ENCODE measurements around the gene SIM2. TPM values are rescaled to one million over a fixed set of nuclear protein-coding genes. Genes with fewer than 3 reads are reported as not detected.

Gene SIM2
- polyA plus RNA-seq, 4 donors: 0.04 to 0.28 TPM; not detected in 2

DNA sequence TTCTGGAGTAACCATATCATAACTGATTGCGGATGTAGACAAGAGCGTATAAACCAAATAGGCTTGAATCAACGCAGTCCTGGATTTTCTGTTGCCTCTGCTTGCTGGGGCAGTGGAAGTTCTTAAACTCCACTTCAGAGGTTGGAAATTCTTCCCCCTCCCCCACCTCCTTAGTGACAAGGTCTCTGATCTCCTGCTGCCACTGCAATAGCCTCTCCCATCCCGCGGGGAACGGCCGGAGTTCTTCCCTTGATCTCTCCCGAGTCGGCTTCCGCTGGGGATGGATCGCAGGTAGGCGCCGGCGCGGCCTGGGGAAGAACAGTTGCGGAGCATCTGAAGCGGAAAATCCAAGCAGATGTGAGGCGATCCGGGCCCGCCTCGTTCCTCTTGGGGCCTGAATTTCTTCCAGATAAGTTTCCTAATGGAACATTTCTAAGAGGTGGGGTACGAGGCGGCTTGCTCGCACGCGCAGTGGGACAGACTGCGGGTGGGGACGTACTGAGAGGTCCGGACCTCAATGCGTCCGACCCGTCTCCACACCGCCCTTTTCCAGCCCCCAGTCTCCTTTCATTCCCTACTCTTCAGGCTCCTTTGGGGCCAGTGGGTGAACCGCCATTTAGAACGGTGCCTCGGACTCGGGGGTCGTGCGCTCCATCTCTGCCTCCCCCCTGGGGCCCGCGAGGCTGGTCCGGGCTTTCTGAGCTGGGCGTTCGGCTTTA is 3.1 kb upstream of the SIM2 start:
- no peak for FAIRE-seq
- no peak overlapping the region for H3K4me3 ChIP-seq (ENCODE audit: low read depth in 1 of 3, low read length in 3 of 3)
- H3K36me3 ChIP-seq (ENCODE audit: control insufficient read depth in 3 of 3, insufficient read depth in 2 of 3, low read depth in 1 of 3, low read length in 3 of 3): no peaks in the 10 kb centered on the region
- no peak overlapping the region for H3K27ac ChIP-seq (ENCODE audit: low read depth in 1 of 3, low read length in 2 of 3)
- peak in 1 of 2 donors; percentile 7 for DNase-seq
- H3K27me3 ChIP-seq (ENCODE audit: control insufficient read depth in 3 of 3, insufficient read depth in 3 of 3, low read length in 3 of 3): peaks cover 22 to 91% (median 76%) of the 10 kb centered on the region in 3 donors
- 9 to 16% (median 15%) methylated on average over 42 to 44 of the region's 44 CpGs for WGBS, 3 donors
- H3K4me1 ChIP-seq (ENCODE audit: control insufficient read depth in 3 of 3, insufficient read depth in 2 of 3, low read depth in 1 of 3, low read length in 2 of 3): peaks cover 1 to 4% (median 2%) of the 10 kb centered on the region in 3 donors
- peaks cover 0 to 3% of the 10 kb centered on the region in 2 donors for H3K9me3 ChIP-seq (ENCODE audit: control insufficient read depth in 2 of 2, insufficient read depth in 1 of 2, low read depth in 1 of 2, low read length in 1 of 2)

DNA sequence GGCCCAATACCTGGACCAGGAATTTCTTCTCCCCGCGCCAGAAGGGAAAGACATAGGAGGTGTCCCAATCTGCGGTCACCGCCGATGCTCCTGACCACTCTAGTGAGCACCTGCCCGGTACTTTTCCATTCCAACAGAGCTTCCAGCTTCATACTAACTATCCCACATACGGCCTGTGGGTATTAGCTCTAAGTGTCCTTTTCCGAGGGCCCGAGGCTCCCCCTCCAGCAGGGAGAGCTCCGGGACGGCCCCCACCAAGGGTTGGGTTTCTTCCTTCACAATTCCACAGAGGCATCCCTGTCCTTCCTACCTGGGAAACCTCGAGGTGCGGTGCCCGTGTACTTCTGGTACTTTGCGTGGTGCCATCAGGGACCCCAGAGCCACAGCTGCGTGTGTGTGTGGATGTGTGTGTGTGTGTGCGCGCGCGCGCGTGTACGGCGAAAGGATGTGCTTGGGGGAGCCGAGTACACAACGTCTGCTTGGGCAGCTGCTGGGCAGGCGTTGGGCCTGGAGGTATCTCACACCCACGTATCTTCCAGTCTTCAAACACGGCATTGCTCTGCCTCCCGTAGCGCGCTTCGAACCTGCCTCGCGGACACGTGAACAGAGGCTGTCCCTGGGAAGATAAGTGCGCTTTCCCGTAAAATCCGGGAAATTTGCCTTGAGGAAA is 2.4 kb upstream of the SIM2 start:
- no peak for FAIRE-seq
- WGBS, 3 donors: 9 to 16% (median 11%) methylated on average over 39 of the region's 39 CpGs

DNA sequence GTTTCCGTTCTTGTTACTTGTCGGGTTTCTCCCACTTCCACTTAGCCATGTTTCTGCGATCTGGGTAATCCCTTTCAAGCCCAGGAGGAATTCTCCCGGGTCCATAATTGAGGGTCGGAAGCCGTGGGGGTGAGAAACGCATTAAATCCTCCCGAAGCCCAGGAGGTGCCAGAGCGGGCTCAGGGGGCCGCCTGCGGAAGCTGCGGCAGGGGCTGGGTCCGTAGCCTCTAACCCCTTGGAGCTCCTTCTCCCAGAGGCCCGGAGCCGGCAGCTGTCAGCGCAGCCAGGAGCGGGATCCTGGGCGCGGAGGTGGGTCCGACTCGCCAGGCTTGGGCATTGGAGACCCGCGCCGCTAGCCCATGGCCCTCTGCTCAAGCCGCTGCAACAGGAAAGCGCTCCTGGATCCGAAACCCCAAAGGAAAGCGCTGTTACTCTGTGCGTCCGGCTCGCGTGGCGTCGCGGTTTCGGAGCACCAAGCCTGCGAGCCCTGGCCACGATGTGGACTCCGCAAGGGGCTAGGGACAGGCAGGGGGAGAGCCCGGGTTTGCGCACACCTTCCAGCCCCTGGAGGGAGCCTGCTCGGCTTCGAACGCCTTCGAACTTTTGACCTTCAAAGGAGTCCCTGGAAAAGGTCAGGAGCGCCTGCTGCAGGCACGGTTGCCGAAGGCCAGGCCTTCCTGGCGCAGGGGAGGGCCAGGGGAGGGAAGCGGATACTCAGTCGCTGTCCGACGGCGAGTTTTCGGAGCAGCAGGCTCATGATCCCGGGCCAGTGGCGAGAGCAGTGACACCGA is 1.7 kb upstream of the SIM2 start:
- Histone ChIP-seq H3K27me3 (ENCODE audit: control insufficient read depth in 3 of 3, insufficient read depth in 3 of 3, low read length in 3 of 3) (peaks cover 28 to 91% (median 81%) of the 10 kb centered on the region in 3 donors), H3K4me3 (ENCODE audit: low read depth in 1 of 3, low read length in 3 of 3) (no peak overlapping the region), H3K4me1 (ENCODE audit: control insufficient read depth in 3 of 3, insufficient read depth in 2 of 3, low read depth in 1 of 3, low read length in 2 of 3) (peaks cover 4 to 5% (median 4%) of the 10 kb centered on the region in 3 donors), H3K27ac (ENCODE audit: low read depth in 1 of 3, low read length in 2 of 3) (no peak overlapping the region), H3K9me3 (ENCODE audit: control insufficient read depth in 2 of 2, insufficient read depth in 1 of 2, low read depth in 1 of 2, low read length in 1 of 2) (peaks cover 0 to 3% of the 10 kb centered on the region in 2 donors), H3K36me3 (ENCODE audit: control insufficient read depth in 3 of 3, insufficient read depth in 2 of 3, low read depth in 1 of 3, low read length in 3 of 3) (no peaks in the 10 kb centered on the region)
- peak in 1 of 2 donors; percentile 6 for DNase-seq
- FAIRE-seq: no peak
- 3 to 11% (median 7%) methylated on average over 53 to 58 of the region's 58 CpGs for WGBS, 3 donors

More for the DNA sequence above, 2.4 kb upstream of the SIM2 start:
- Histone ChIP-seq H3K36me3 (ENCODE audit: control insufficient read depth in 3 of 3, insufficient read depth in 2 of 3, low read depth in 1 of 3, low read length in 3 of 3) (no peaks in the 10 kb centered on the region), H3K4me1 (ENCODE audit: control insufficient read depth in 3 of 3, insufficient read depth in 2 of 3, low read depth in 1 of 3, low read length in 2 of 3) (peaks cover 4 to 5% (median 4%) of the 10 kb centered on the region in 3 donors), H3K27me3 (ENCODE audit: control insufficient read depth in 3 of 3, insufficient read depth in 3 of 3, low read length in 3 of 3) (peaks cover 28 to 91% (median 81%) of the 10 kb centered on the region in 3 donors), H3K27ac (ENCODE audit: low read depth in 1 of 3, low read length in 2 of 3) (no peak overlapping the region), H3K4me3 (ENCODE audit: low read depth in 1 of 3, low read length in 3 of 3) (no peak overlapping the region), H3K9me3 (ENCODE audit: control insufficient read depth in 2 of 2, insufficient read depth in 1 of 2, low read depth in 1 of 2, low read length in 1 of 2) (peaks cover 0 to 3% of the 10 kb centered on the region in 2 donors)
- peak in 1 of 2 donors; percentile 13 for DNase-seq

DNA sequence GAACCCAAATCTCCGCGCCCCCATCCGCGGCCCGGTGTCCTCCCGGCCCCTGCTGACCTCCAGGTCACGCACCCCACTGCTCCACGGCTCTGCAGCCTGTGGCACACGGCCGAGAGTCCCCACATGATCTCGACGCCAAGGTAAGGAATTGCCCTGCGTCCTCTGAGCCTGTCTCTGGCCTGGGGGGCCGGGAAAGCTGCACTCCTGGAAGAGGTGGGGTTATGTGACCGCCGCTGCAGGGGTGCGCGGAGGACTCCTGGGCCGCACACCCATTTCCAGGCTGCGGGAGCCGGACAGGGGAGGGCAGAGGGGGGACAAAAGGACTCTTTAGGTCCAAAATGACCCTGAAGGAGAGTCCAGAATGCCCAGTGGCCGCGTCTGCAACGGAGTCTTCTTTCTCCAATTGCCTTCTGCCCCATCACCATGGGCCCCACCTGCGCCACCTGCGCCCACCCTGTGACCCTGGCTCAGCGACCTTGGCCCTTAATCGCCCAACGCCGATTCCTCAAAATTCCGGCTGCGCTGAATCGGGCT is 997 bp upstream of the SIM2 start:
- no peak overlapping the region for H3K4me3 ChIP-seq (ENCODE audit: low read depth in 1 of 3, low read length in 3 of 3)
- H3K9me3 ChIP-seq (ENCODE audit: control insufficient read depth in 2 of 2, insufficient read depth in 1 of 2, low read depth in 1 of 2, low read length in 1 of 2): peaks cover 0 to 3% of the 10 kb centered on the region in 2 donors
- WGBS, 3 donors: 4 to 5% (median 4%) methylated on average over 32 to 33 of the region's 33 CpGs
- H3K27ac ChIP-seq (ENCODE audit: low read depth in 1 of 3, low read length in 2 of 3): no peak overlapping the region
- DNase-seq: peak in 1 of 2 donors; percentile 24
- H3K36me3 ChIP-seq (ENCODE audit: control insufficient read depth in 3 of 3, insufficient read depth in 2 of 3, low read depth in 1 of 3, low read length in 3 of 3): no peaks in the 10 kb centered on the region
- H3K4me1 ChIP-seq (ENCODE audit: control insufficient read depth in 3 of 3, insufficient read depth in 2 of 3, low read depth in 1 of 3, low read length in 2 of 3): peaks cover 4 to 5% (median 4%) of the 10 kb centered on the region in 3 donors
- peaks cover 31 to 91% (median 81%) of the 10 kb centered on the region in 3 donors for H3K27me3 ChIP-seq (ENCODE audit: control insufficient read depth in 3 of 3, insufficient read depth in 3 of 3, low read length in 3 of 3)
- FAIRE-seq: no peak

DNA sequence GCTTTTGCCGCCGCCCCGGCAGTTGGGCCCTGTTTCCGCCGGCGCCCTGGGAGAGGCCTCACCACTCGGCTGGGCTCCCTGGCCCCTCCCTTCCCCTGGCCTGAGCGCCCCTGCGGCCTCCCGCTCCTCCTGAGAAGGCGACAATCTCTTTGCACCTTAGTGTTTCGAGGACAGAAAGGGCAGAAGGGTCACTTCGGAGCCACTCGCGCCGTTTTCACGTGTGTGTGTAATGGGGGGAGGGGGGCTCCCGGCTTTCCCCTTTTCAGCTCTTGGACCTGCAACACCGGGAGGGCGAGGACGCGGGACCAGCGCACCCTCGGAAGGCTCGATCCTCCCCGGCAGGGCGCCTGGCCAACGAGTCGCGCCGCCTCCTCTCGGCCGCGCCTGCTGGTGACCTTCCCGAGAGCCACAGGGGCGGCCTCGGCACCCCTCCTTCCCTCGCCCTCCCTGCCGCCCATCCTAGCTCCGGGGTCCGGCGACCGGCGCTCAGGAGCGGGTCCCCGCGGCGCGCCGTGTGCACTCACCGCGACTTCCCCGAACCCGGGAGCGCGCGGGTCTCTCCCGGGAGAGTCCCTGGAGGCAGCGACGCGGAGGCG is 432 bp upstream of the SIM2 start:
- H3K4me3 ChIP-seq (ENCODE audit: low read depth in 1 of 3, low read length in 3 of 3): peak overlapping the region in 1 of 3 donors; percentile 28
- 1% methylated on average over 42 to 62 of the region's 62 CpGs for WGBS, 3 donors
- DNase-seq (peak in 1 of 2 donors; percentile 38), FAIRE-seq (no peak)
- H3K9me3 ChIP-seq (ENCODE audit: control insufficient read depth in 2 of 2, insufficient read depth in 1 of 2, low read depth in 1 of 2, low read length in 1 of 2): peaks cover 0 to 3% of the 10 kb centered on the region in 2 donors
- H3K27me3 ChIP-seq (ENCODE audit: control insufficient read depth in 3 of 3, insufficient read depth in 3 of 3, low read length in 3 of 3): peaks cover 31 to 91% (median 82%) of the 10 kb centered on the region in 3 donors
- H3K36me3 ChIP-seq (ENCODE audit: control insufficient read depth in 3 of 3, insufficient read depth in 2 of 3, low read depth in 1 of 3, low read length in 3 of 3): no peaks in the 10 kb centered on the region
- H3K27ac ChIP-seq (ENCODE audit: low read depth in 1 of 3, low read length in 2 of 3): no peak overlapping the region
- peaks cover 4 to 5% (median 4%) of the 10 kb centered on the region in 3 donors for H3K4me1 ChIP-seq (ENCODE audit: control insufficient read depth in 3 of 3, insufficient read depth in 2 of 3, low read depth in 1 of 3, low read length in 2 of 3)

DNA sequence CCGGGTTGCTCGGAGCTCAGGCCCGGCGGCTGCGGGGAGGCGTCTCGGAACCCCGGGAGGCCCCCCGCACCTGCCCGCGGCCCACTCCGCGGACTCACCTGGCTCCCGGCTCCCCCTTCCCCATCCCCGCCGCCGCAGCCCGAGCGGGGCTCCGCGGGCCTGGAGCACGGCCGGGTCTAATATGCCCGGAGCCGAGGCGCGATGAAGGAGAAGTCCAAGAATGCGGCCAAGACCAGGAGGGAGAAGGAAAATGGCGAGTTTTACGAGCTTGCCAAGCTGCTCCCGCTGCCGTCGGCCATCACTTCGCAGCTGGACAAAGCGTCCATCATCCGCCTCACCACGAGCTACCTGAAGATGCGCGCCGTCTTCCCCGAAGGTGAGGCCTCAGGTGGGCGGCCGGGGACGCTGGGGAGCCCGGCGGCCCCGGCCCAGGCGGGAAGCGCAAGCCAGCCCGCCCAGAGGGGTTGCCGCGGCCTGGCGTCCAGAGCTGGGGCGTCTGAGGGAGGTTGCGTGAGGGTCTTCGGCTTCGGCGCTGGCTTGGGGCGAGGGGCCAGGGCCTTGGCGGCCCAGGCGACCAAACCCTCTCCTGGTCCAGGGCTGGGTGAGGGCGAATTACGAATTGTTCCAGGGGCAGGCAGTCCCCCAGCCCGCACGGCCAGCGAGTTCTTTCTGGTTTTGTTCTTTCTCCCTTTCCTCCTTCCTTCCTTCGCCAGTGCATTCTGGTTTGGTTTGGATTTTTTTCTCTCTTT is 805 bp downstream of the SIM2 start:
- DNase-seq (peak in 1 of 2 donors; percentile 19), FAIRE-seq (no peak)
- Histone ChIP-seq H3K36me3 (ENCODE audit: control insufficient read depth in 3 of 3, insufficient read depth in 2 of 3, low read depth in 1 of 3, low read length in 3 of 3) (no peaks in the 10 kb centered on the region), H3K27ac (ENCODE audit: low read depth in 1 of 3, low read length in 2 of 3) (no peak overlapping the region), H3K4me3 (ENCODE audit: low read depth in 1 of 3, low read length in 3 of 3) (peak overlapping the region in 1 of 3 donors; percentile 28), H3K9me3 (ENCODE audit: control insufficient read depth in 2 of 2, insufficient read depth in 1 of 2, low read depth in 1 of 2, low read length in 1 of 2) (peaks cover 0 to 5% of the 10 kb centered on the region in 2 donors), H3K4me1 (ENCODE audit: control insufficient read depth in 3 of 3, insufficient read depth in 2 of 3, low read depth in 1 of 3, low read length in 2 of 3) (peaks cover 4 to 5% (median 4%) of the 10 kb centered on the region in 3 donors), H3K27me3 (ENCODE audit: control insufficient read depth in 3 of 3, insufficient read depth in 3 of 3, low read length in 3 of 3) (peaks cover 31 to 92% (median 83%) of the 10 kb centered on the region in 3 donors)
- WGBS, 3 donors: 4 to 8% (median 5%) methylated on average over 48 to 67 of the region's 67 CpGs

DNA sequence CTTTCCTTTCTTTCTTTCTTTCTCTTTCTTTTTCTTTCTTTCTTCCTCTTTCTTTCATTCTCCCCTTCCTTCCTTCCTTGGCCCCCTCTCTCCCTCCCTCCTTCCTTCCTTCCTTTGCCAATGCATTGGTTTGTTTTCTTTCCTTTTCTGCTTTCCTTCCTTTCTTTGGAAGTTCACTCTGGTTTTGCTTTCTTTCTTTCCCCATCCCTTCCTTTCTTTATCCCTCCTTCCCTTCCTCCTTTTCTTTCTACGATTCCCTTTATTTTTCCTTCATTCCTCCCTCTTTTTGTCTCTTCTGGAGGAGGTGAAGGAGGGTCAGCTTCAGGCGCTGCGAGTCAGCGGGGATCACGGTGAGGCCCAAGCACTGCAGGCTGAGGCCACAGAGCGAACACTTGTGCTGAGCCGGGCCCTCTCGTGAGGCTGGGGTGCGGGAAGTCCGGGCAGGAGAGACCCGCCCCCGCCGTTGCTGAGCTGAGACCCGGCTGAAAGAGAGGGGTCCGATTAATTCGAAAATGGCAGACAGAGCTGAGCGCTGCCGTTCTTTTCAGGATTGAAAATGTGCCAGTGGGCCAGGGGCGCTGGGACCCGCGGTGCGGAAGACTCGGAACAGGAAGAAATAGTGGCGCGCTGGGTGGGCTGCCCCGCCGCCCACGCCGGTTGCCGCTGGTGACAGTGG is 1.5 kb downstream of the SIM2 start:
- peaks cover 35 to 92% (median 84%) of the 10 kb centered on the region in 3 donors for H3K27me3 ChIP-seq (ENCODE audit: control insufficient read depth in 3 of 3, insufficient read depth in 3 of 3, low read length in 3 of 3)
- FAIRE-seq: no peak
- peak in 1 of 2 donors; percentile 22 for DNase-seq
- 2 to 9% (median 3%) methylated on average over 30 of the region's 30 CpGs for WGBS, 3 donors
- H3K9me3 ChIP-seq (ENCODE audit: control insufficient read depth in 2 of 2, insufficient read depth in 1 of 2, low read depth in 1 of 2, low read length in 1 of 2): peaks cover 0 to 6% of the 10 kb centered on the region in 2 donors
- H3K4me1 ChIP-seq (ENCODE audit: control insufficient read depth in 3 of 3, insufficient read depth in 2 of 3, low read depth in 1 of 3, low read length in 2 of 3): peaks cover 4 to 5% (median 4%) of the 10 kb centered on the region in 3 donors
- no peak overlapping the region for H3K27ac ChIP-seq (ENCODE audit: low read depth in 1 of 3, low read length in 2 of 3)
- H3K36me3 ChIP-seq (ENCODE audit: control insufficient read depth in 3 of 3, insufficient read depth in 2 of 3, low read depth in 1 of 3, low read length in 3 of 3): no peaks in the 10 kb centered on the region
- peak overlapping the region in 1 of 3 donors; percentile 29 for H3K4me3 ChIP-seq (ENCODE audit: low read depth in 1 of 3, low read length in 3 of 3)
